Omental fat pad (tissue), 4 donors: ENCODE results near the gene ELFN2. TPM values are rescaled to one million over a fixed set of nuclear protein-coding genes. Genes with fewer than 3 reads are reported as not detected.

Source experiments
- ATAC-seq: fragments of 150-250 bp; one replicate; pipeline ENCODE4 v1.9.1; 2016; ENCODE audit warnings: mild to moderate bottlenecking, moderate library complexity; ENCODE audit not compliant: low FRiP score
- DNase-seq: peaks from one replicate; pipeline ENCODE4 v3.0.0-alpha.2; 2019; ENCODE audit warnings: low spot score
- total RNA-seq, 4 donors: library from RNA; depleted of rRNA; stranded (reverse); fragments of >200 nt; gene quantifications; one replicate each; pipeline ENCODE4 v1.1.0, GENCODE V29; 2016
- TF ChIP-seq, protein P1 (sequence below), 3 donors: fragments of 450-650 bp; IDR thresholded peaks; one replicate each; pipeline ENCODE4 v1.5.1; 2016 to 2017; ENCODE audit warnings: antibody characterized with exemption in 3 of 3, mild to moderate bottlenecking in 3 of 3, moderate library complexity in 2 of 3

Gene ELFN2
- total RNA-seq, 4 donors from 2014 or later = 0.32 TPM; not detected in 3

DNA sequence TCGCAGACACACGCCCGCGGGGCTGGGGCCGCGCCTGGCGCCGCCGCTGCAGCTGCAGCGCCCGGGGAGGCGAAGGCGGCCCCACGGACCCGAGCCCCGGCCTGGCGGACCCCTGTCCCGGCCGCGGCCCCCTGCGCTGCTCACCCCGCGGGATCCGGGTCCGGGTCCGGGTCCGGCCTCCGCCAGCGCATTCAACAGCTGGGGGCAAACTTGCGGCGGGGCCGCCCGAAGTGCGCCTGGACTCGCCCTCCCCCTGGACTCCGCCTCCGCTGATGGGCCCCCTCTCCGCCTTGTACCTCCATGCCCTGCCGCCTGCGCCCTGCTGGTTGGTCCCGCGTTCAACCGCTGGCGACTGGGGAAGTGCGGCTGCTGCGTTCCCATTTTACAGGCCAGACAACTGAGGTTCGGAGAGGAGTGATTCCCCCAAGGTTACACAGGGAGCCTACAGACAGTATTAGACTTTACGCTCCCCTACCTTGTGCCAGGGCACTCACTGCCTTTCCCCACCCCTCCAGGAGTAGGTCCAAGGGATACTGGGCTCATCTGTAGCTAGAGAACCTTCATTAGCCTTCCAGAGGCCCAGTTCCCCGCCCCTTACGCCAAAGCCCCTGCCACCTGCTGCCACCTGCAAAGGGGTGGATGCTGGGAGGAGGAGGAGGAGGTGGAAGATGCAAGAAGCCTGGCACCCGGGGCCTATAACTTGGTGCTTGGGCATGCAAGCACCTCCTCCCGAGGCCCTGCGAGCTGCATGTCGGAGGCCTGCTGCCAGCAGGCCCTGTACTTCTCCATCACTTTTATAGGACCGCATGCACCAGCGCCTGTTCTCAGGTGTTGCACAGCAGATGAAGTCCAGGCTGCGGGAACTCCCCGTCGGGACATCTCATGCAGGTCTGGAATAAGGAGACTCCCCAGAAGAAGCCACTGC is 694 bp upstream of the ELFN2 start:
- no peak for ATAC-seq
- DNase-seq = no peak
- TF ChIP-seq, protein P1, sequence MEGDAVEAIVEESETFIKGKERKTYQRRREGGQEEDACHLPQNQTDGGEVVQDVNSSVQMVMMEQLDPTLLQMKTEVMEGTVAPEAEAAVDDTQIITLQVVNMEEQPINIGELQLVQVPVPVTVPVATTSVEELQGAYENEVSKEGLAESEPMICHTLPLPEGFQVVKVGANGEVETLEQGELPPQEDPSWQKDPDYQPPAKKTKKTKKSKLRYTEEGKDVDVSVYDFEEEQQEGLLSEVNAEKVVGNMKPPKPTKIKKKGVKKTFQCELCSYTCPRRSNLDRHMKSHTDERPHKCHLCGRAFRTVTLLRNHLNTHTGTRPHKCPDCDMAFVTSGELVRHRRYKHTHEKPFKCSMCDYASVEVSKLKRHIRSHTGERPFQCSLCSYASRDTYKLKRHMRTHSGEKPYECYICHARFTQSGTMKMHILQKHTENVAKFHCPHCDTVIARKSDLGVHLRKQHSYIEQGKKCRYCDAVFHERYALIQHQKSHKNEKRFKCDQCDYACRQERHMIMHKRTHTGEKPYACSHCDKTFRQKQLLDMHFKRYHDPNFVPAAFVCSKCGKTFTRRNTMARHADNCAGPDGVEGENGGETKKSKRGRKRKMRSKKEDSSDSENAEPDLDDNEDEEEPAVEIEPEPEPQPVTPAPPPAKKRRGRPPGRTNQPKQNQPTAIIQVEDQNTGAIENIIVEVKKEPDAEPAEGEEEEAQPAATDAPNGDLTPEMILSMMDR (IDR thresholded peaks at IDR 0.05) = no peak

DNA sequence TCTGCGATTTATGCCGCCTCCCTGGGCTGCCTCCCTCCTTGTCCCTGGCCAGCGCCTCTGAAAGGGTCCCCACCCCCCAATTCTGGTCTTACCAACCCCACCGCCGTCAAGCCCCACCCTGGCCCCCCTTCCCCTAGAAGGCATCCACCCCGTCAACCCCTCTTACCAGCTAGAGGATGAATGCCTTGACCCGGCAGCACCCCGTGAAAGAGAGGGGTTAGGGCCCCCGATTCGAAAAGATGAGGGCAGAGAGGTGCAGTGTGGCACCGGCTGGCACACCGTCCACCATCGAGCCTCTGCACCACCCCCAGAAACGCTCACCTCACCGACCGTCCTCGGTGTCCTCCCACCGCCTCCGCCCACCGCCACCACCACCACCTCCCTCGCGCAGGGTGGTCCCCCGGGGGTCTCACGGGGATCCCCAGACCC is 559 bp downstream of the ELFN2 start:
- TF ChIP-seq, protein P1 (IDR thresholded peaks at IDR 0.05) = no peak
- no peak for ATAC-seq
- no peak for DNase-seq

DNA sequence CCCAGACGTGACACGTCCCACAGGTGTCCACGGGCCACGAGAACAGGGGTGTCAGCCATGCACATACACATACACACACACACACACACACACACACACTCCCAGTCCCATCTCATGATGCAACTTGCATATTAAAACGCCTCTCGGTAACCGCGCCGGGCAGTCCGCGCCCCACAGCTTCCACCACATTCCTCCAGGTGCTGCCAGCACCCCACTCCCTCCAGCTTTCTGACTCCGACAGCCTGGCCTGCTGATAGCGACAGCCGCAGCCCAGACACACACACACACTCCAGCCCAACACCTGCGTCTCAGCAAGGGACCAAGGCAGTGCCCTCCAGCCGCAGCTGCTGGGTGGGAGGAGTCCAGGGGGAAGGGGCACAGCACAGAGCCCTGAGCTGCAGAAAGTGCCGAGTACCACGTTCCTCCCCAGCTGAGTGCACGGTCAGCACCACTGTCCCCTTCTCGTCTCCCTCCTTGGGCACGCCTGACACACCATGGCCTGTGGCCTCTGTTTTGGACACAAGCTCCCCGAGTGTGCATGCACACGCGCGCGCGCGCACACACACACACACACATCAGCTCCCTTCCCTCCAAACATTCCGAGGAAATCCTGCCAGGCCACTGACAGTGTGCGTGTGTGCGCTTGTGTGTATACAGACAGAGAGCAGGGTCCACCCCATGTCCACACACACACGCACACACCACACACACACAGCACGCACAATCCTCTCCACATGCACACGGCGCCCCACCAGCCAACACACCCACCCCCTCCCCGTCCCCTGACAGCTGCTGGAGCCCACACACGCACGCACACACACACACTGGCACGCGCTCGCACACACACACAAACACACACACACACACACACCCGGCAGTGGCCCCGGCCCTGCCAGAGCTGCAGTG is 1.2 kb downstream of the ELFN2 start:
- no peak for DNase-seq
- TF ChIP-seq, protein P1 (IDR thresholded peaks at IDR 0.05) = no peak
- ATAC-seq = no peak

DNA sequence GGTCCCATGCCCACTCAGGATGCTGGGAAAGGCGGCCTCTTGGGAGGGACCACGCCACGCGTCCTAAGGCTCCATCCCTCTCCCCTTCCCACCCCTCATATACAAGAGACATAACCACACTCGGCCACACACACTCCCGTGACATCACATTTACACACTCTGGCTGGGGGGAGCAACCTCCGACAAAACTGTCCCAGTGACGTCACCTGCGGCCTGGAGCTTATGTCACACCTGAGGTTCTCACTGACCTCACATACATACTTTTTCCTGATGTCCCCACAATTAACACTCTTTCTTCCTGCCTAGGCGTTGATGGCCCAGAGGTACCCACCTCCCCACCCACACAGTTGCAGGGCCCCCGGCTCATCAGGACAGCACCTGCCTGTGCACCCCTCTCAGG is 1.9 kb downstream of the ELFN2 start:
- TF ChIP-seq, protein P1 (IDR thresholded peaks at IDR 0.05) = no peak
- ATAC-seq = no peak
- DNase-seq = no peak

DNA sequence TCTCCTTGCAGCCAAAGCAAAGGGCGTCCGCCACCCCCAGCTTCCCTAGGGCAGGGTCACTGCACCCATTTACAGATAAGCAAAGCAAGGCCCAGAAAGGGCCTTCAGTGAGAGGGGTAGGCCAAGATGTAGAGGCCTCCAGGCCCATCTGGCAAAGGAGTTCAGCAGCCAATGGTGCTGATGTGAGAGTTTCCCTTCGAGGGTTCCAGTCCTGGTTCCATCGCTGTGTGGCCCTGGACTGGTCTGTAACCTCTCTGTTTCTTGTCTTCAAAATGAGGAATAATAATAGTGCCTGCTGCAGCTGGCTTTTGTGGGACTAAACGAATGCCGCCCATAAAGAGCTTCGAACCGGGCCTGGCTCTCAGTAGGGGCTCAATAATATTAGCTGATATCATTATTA is 4.0 kb downstream of the ELFN2 start:
- TF ChIP-seq, protein P1 (IDR thresholded peaks at IDR 0.05) = no peak
- ATAC-seq (no peak), DNase-seq (no peak)

DNA sequence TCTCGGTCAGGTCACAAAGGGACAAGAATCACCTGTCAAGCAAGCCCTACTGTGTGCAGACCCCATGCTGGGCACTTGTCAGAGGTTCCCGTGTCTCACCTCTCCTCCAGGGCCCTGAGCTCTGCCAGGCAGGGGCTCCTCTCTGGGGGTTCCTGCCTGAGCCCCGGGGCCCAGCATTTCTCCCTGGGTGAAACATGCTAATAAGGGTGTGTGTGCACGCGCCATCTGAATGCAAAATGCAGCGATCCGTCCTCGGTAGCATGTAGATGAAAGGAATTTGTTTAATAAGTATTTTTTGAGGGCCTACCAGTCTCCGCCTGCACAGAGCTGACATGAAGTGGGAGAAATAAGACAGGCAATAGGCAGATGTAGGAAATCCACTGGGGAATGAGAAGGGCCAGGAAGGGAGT is 5.8 kb downstream of the ELFN2 start:
- DNase-seq (no peak), ATAC-seq (no peak)
- TF ChIP-seq, protein P1 (IDR thresholded peaks at IDR 0.05) = no peak
